HUES48 (cell line): Measurements from ENCODE around the gene ATP7A.
"Not testable (repeated sequence)": the region's sequence is repeated elsewhere in the genome, so short reads cannot be mapped to it uniquely, and the experiment has no call there.

ENCODE experiments used
- H3K27ac ChIP-seq: one replicate; pipeline ENCODE4 v1.7.0; 2013; ENCODE audit warnings: low read depth, low read length, inconsistent platforms
- H3K27me3 ChIP-seq: 2 replicates; pipeline ENCODE4 v1.6.1; 2013; ENCODE audit warnings: mild to moderate bottlenecking, low read length; ENCODE audit not compliant: control insufficient read depth, insufficient read depth
- H3K36me3 ChIP-seq: 2 replicates; pipeline ENCODE4 v1.6.1; 2013; ENCODE audit warnings: low read length; ENCODE audit not compliant: control insufficient read depth, insufficient read depth
- H3K4me1 ChIP-seq: 2 replicates; pipeline ENCODE4 v1.6.1; 2013; ENCODE audit warnings: mild to moderate bottlenecking, low read length; ENCODE audit not compliant: control insufficient read depth, insufficient read depth
- H3K4me3 ChIP-seq: 2 replicates; pipeline ENCODE4 v1.5.1; 2013; ENCODE audit warnings: mild to moderate bottlenecking, low read depth, low read length
- H3K9ac ChIP-seq: 2 replicates; pipeline ENCODE4 v1.6.1; 2013; ENCODE audit warnings: mild to moderate bottlenecking, low read depth, low read length, moderate library complexity
- H3K9me3 ChIP-seq: 2 replicates; pipeline ENCODE4 v1.6.1; 2013; ENCODE audit warnings: low read length; ENCODE audit not compliant: control insufficient read depth, insufficient read depth

The ATP7A gene

DNA sequence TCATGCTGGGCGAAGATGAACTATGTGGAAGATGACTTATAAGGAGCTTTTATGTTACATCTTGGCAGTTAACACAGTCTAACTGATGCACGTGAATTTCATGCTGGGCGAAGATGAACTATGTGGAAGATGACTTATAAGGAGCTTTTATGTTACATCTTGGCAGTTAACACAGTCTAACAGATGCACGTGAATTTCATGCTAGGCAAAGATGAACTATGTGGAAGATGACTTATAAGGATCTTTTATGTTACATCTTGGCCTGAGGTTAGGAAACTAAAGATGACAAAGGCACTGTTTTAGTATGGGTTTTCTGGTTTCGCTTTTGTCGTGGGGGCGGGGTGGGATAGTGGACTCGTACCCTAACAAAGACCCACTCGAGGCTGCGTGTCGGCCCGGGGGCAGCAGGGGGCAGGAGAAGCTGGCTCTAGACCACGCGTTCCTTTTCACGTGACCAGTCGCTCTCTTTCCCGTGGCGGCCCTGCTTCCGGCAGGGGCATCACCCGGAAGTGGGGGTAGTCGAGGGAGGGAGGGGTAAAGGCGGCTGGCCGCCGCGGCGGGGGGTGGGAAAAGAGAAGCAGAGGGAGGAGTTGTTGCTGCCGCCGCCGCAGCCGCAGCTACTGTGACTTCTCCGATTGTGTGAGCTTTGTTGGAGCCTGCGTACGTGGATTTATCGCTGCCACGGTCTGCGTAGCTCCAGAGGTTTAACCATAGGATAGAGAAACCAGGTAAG lies at the start of gene ATP7A:
Gene ATP7A (plus strand): TSS at position 586 of the 733 bp plus-strand sequence. CDS start 60,949 bp downstream, outside the sequence.
- peak within 1 kb of the TSS; percentile 72 for H3K4me3 ChIP-seq
- peak within 1 kb of the TSS; percentile 46 for H3K9ac ChIP-seq
- no peaks in the 10 kb centered on the region for H3K4me1 ChIP-seq
- H3K36me3 ChIP-seq: no peaks in the 10 kb centered on the region
- no peaks in the 10 kb centered on the region for H3K27me3 ChIP-seq
- peak within 1 kb of the TSS; percentile 74 for H3K27ac ChIP-seq
- peaks cover 15% of the 10 kb centered on the region for H3K9me3 ChIP-seq

DNA sequence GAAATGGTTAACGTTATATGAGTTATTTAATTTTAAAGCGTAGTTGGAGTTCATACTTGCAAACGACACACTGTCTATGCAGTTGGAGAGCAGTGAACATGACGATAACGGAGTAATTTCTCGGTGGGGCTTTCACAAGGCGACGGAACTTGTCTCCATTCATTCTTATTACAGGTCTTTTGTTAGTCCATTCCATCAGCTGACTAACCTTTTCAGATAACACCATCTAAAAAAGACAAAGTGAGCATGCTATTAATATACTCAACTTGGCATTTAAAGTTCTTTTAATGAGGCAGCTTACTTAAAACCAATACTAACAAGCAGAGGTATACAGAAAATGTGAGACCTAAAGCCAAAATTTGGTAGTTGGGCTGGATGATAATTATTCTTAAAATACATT lies 35.1 kb upstream of the ATP7A start:
- H3K4me1 ChIP-seq: no peaks in the 10 kb centered on the region
- H3K9me3 ChIP-seq: peaks cover 16% of the 10 kb centered on the region
- no peak overlapping the region for H3K9ac ChIP-seq
- no peaks in the 10 kb centered on the region for H3K27me3 ChIP-seq
- no peak overlapping the region for H3K4me3 ChIP-seq
- H3K27ac ChIP-seq: no peak overlapping the region
- H3K36me3 ChIP-seq: peaks cover 25% of the 10 kb centered on the region

DNA sequence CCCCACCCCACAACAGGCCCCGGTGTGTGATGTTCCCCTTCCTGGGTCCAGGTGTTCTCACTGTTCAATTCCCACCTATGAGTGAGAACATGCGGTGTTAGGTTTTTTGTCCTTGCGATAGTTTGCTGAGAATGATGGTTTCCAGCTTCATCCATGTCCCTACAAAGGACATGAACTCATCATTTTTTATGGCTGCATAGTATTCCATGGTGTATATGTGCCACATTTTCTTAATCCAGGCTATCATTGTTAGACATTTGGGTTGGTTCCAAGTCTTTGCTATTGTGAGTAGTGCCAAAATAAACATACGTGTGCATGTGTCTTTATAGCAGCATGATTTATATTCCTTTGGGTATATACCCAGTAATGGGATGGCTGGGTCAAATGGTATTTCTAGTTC lies 29.1 kb upstream of the ATP7A start:
- not testable (repeated sequence) for H3K27ac ChIP-seq, H3K27me3 ChIP-seq, H3K4me3 ChIP-seq, H3K36me3 ChIP-seq, H3K4me1 ChIP-seq, H3K9ac ChIP-seq
- H3K9me3 ChIP-seq: peaks cover 15% of the 10 kb centered on the region; the same call in 1 of the 2 replicates

DNA sequence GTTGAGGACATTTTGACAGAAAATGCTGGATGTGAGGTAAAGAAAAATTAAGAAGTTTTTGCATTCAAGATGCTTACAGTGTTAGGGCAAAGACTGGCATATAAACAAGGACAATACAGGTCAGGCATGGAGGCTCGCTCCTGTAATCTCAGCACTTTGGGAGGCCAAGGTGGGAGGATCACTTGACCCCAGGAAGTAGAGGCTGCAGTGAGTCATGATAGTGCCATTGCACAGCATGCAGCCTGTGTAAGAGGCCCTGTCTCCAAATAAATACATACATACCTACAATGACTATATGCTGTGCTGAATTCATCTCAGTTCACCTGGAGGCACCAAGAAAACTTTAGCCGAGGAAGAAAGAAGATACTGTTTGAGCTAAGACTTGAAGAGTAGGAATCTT lies 17.6 kb upstream of the ATP7A start:
- Histone ChIP-seq H3K4me1 (no peaks in the 10 kb centered on the region), H3K36me3 (no peaks in the 10 kb centered on the region), H3K27ac (no peak overlapping the region), H3K4me3 (no peak overlapping the region), H3K27me3 (no peaks in the 10 kb centered on the region), H3K9me3 (peaks cover 15% of the 10 kb centered on the region), H3K9ac (no peak overlapping the region)

DNA sequence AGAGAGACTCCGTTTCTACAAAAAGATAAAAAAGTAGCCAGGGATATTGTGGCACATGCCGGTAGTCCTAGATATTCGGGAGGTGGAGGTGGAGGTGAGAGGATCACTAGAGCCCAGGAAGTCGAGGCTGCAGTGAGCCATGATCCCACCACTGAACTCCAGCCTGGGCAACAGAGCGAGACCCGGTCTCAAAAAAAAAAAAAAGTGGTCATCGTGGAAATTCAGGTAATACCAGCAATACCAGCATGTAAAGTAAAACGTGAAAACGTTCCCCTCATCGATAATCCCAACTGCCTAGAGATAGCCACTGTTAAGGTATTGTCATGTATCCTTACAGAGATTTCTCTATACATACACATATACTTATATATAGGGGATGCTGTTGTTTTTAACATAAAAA lies 16.8 kb upstream of the ATP7A start:
- Histone ChIP-seq H3K27me3 (no peaks in the 10 kb centered on the region), H3K4me3 (peak overlapping the region; percentile 87; the same call in 1 of the 2 replicates), H3K9ac (no peak overlapping the region), H3K27ac (no peak overlapping the region), H3K9me3 (peaks cover 15% of the 10 kb centered on the region), H3K36me3 (no peaks in the 10 kb centered on the region), H3K4me1 (no peaks in the 10 kb centered on the region)

DNA sequence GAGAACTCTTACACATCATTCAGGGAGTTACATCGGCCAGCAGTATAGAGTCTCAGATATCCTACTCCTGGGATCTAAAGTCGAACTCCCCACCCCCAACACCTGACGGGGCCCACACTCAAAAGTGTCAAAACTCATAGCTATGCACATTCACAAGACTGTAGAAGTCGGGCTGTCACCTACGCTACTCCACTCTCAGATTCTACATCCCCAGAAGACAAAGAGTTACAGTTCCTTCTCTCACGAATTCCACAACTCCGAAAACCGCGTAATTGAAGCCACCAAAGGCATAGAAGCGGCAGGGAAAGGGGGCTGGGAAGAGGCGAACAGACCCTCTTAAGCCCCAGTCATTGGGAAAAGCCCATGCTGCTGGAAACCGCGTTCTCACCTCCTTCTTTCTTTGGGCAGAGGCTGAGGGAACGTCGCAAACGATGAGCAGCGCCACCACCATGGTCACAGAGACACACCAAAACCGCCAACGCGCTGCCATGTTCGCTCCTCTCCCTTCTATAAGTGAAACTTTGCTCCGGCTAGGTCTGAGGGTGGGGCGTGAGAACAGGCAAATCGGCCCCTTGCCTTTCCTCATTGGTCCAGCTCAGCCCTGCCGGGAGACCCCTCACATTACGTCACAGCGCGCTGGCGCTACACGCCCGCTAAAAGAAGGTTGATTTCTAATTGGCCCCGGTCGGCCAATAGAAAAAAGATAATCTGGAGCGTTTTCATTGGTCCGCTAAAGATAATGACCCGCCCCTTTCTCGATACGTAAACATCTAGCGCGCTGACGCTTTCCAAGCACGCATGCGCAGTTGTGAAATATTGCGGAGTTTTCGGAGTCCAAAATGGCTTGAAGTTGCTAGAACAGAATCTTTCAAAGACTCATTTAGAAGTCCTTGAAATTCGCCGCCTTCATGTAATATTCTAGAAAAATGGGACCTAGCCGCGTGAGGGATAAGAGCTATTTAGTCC lies 15.3 kb upstream of the ATP7A start, which contains the start of gene MAGT1:
Gene MAGT1 (minus strand): TSS at position 515 of the 966 bp plus-strand sequence. CDS start 25 bp downstream, at position 490.
- Histone ChIP-seq H3K9ac (peak within 1 kb of the TSS; percentile 83), H3K27me3 (no peaks in the 10 kb centered on the region), H3K27ac (peak within 1 kb of the TSS; percentile 87)

DNA sequence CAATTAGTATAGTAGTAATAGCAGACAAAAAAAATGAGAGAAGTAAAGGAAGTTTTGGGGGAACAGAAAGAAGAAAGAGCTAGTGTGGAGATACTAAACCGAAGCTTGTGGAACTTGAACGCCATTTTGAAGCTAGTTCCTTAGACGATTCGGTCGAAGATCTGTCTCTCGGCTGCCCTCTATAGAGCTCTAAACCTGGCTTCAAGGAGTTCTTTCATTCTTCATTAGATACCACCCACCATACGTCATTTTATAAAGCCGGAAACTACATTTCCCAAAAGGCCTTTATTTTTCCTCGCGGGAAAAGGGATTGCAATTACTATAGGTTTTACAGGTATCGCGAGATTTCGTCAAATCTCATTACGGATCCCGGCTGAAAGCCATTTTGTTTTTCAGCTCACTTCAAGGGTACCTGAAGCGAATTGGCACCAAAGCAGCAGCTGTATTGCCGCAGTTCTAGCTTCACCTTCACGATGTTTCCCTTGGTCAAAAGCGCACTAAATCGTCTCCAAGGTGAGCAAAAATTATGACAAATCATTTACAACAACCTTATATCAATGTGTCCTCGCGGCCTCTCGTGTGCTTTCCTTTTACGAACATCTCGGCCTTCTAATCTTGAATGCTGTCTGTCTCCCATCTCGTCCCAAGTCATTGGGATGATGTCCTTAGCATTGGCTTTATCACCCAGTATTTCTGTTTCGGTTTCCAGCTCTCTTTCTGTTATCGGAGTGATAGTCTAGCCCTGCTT lies 11.2 kb upstream of the ATP7A start, which contains the start of gene COX7B:
Gene COX7B (plus strand): TSS at position 388 of the 748 bp plus-strand sequence. CDS start 86 bp downstream, at position 474.
- peak within 1 kb of the TSS; percentile 94 for H3K4me3 ChIP-seq

More for the DNA sequence above, 15.3 kb upstream of the ATP7A start, which contains the start of gene MAGT1:
- no peaks in the 10 kb centered on the region for H3K4me1 ChIP-seq
- H3K9me3 ChIP-seq: peaks cover 21% of the 10 kb centered on the region
- no peaks in the 10 kb centered on the region for H3K36me3 ChIP-seq
- H3K4me3 ChIP-seq: peak within 1 kb of the TSS; percentile 87

DNA sequence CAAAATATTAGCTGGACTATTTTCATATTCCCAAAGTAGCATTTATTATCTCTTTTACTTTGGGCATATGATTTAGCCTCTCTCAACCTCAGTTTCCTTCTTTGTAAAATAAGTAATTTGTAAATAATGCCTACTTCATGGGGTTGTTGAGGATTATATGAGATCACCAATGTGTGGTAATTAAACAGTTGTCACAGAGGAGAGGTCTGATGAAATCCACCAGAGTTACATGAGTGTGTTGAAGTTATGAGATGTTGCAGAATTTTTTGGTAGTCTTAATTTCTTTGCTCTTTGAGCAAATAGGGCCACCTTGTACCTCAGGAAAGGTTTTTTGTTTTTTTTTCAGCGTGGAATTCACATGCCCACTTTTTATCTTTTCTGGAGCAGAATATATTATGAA lies 9.8 kb upstream of the ATP7A start:
- Histone ChIP-seq H3K9ac (peak overlapping the region; percentile 89), H3K27ac (no peak overlapping the region), H3K27me3 (no peaks in the 10 kb centered on the region)

More for the DNA sequence above, 11.2 kb upstream of the ATP7A start, which contains the start of gene COX7B:
- peak within 1 kb of the TSS; percentile 94 for H3K27ac ChIP-seq
- no peaks in the 10 kb centered on the region for H3K4me1 ChIP-seq
- peaks cover 27% of the 10 kb centered on the region for H3K9me3 ChIP-seq
- H3K27me3 ChIP-seq: no peaks in the 10 kb centered on the region
- peaks cover 20% of the 10 kb centered on the region for H3K36me3 ChIP-seq
- peak within 1 kb of the TSS; percentile 89 for H3K9ac ChIP-seq

DNA sequence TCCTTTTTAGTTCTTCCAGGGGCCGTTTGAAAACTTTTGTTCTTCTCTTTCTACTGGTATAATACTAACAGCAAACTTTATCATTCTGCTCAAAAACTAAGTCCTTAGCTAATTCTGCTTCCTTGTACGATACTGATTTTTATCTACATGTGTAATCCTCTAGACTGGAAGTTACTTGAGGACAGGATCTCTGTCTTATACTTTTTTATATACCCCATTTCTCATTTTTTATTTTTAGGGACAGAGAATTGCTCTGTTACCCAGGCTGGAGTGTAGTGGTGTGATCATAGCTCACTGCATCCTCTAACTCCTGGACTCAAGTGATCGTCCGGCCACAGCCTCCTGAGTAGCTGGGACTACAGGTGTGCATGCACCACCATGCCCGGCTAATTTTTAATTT lies 9.0 kb upstream of the ATP7A start:
- Histone ChIP-seq H3K9ac (no peak overlapping the region), H3K36me3 (peaks cover 29% of the 10 kb centered on the region), H3K4me1 (no peaks in the 10 kb centered on the region), H3K9me3 (peaks cover 25% of the 10 kb centered on the region), H3K4me3 (peak overlapping the region; percentile 26; the same call in 1 of the 2 replicates), H3K27me3 (no peaks in the 10 kb centered on the region), H3K27ac (no peak overlapping the region)

More for the DNA sequence above, 9.8 kb upstream of the ATP7A start:
- peak overlapping the region; percentile 94 for H3K4me3 ChIP-seq
- H3K9me3 ChIP-seq: peaks cover 25% of the 10 kb centered on the region
- no peaks in the 10 kb centered on the region for H3K4me1 ChIP-seq
- H3K36me3 ChIP-seq: peaks cover 29% of the 10 kb centered on the region

DNA sequence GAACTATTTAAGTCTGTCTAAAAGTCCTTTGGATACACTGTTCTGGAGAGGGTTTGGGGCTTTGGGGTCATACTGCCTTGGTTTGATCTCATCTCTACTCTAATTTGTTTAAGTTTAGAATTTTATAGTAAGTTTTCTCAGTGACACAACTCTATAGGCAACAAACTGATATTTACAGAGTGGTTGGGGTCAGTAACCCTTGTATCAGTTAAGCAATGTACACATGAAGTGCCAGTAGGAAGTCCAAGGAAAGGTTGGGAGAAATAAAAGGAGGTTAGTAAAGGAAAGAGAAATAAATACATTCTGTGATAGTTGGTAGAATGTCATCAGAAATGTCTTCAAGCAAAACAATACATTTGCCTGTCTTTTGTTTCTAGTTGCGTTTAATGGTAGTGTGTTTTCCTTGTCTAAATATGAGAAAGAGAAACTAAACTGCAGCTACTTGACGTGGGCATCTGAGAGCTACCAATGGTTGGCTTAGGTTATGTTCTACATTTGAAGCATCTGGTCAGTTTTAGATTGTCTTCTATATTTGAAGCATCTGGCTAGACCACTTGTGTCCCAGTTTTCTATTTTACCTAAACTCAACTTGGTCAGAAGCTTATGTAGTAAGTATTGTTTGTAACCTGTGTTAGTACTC lies 6.9 kb downstream of the ATP7A start:
- H3K27ac ChIP-seq: no peak overlapping the region
- H3K9ac ChIP-seq: no peak overlapping the region
- peaks cover 35% of the 10 kb centered on the region for H3K9me3 ChIP-seq
- H3K4me3 ChIP-seq: no peak overlapping the region
- H3K27me3 ChIP-seq: no peaks in the 10 kb centered on the region
- no peaks in the 10 kb centered on the region for H3K36me3 ChIP-seq
- no peaks in the 10 kb centered on the region for H3K4me1 ChIP-seq
